GM12892 (cell line): ENCODE results near the gene CORO1C.

Source experiments
- POLR2A ChIP-seq: IDR thresholded peaks from 2 replicates; pipeline ENCODE4 v1.6.1; 2011; ENCODE audit warnings: low read depth, low read length, control low read depth
- POLR2AphosphoS5 ChIP-seq: IDR thresholded peaks from 2 replicates; pipeline ENCODE4 v1.6.1; 2011; ENCODE audit warnings: low read depth, low read length, control low read depth
- TAF1 ChIP-seq: IDR thresholded peaks from 2 replicates; pipeline ENCODE4 v1.6.1; 2011; ENCODE audit warnings: low read depth, mild to moderate bottlenecking, control low read depth, low read length, borderline replicate concordance

DNA sequence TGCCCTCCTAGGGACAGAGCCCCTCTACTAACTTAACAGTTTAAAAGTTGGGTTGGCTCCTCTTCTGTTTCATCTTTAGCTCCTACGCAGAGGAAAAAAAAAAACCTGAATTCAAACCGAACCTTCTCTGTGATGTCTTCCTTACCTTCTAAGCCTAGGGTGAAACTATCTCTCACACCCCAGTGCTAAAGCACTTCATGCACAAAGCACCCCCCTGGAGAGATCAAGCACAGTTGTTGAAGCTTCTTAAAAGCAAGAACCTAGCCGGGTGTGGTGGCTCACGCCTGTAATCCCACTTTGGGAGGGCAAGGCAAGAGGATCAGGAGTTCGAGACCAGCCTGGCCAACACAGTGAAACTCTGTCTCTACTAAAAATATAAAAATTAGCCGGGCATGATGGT is 37.6 kb downstream of the CORO1C start:
- TF ChIP-seq POLR2A = no peak
- no peak for TF ChIP-seq POLR2AphosphoS5
- TF ChIP-seq TAF1 = no peak
